ENCODE measurements around the gene CFAP61.

The CFAP61 gene

GRCh38 chr20:20295621-20296498 lies 243.5 kb downstream of the CFAP61 start:
- no peak for TF ChIP-seq CTCF (conservative IDR thresholded peaks at IDR 0.05; ENCODE audit: low read length)
- H3K4me3 ChIP-seq (ENCODE audit: low read length) = no peak overlapping the region
- no peak for DNase-seq (ENCODE audit: low read depth)

- H3K4me3 ChIP-seq (ENCODE audit: low read length) = no peak overlapping the region
- DNase-seq (ENCODE audit: low read depth) = no peak
- no peak for TF ChIP-seq CTCF (conservative IDR thresholded peaks at IDR 0.05; ENCODE audit: low read length)
Measured at GRCh38 chr20:20297181-20297580, 244.8 kb downstream of the CFAP61 start.

GRCh38 chr20:20297752-20298151 lies 245.4 kb downstream of the CFAP61 start:
- no peak for TF ChIP-seq CTCF (conservative IDR thresholded peaks at IDR 0.05; ENCODE audit: low read length)
- no peak for DNase-seq (ENCODE audit: low read depth)
- no peak overlapping the region for H3K4me3 ChIP-seq (ENCODE audit: low read length)

GRCh38 chr20:20299904-20300303 lies 247.6 kb downstream of the CFAP61 start:
- no peak overlapping the region for H3K4me3 ChIP-seq (ENCODE audit: low read length)
- DNase-seq (ENCODE audit: low read depth) = no peak
- TF ChIP-seq CTCF (conservative IDR thresholded peaks at IDR 0.05; ENCODE audit: low read length) = no peak

GRCh38 chr20:20303320-20303719 lies 251.0 kb downstream of the CFAP61 start:
- TF ChIP-seq CTCF (conservative IDR thresholded peaks at IDR 0.05; ENCODE audit: low read length) = no peak
- DNase-seq (ENCODE audit: low read depth) = no peak
- H3K4me3 ChIP-seq (ENCODE audit: low read length) = no peak overlapping the region

GRCh38 chr20:20303742-20304141 lies 251.4 kb downstream of the CFAP61 start:
- DNase-seq (ENCODE audit: low read depth) = no peak
- no peak overlapping the region for H3K4me3 ChIP-seq (ENCODE audit: low read length)
- no peak for TF ChIP-seq CTCF (conservative IDR thresholded peaks at IDR 0.05; ENCODE audit: low read length)

GRCh38 chr20:20304942-20305341 lies 252.6 kb downstream of the CFAP61 start:
- no peak overlapping the region for H3K4me3 ChIP-seq (ENCODE audit: low read length)
- no peak for TF ChIP-seq CTCF (conservative IDR thresholded peaks at IDR 0.05; ENCODE audit: low read length)
- no peak for DNase-seq (ENCODE audit: low read depth)

Measured in AG10803 (cell line).